HepG2 (cell line): ENCODE results near the gene LDAH. TPM values are rescaled to one million over a fixed set of nuclear protein-coding genes. Genes with fewer than 3 reads are reported as not detected.
A peak's percentile ranks its signal among the peaks of the same experiment; 100 is the strongest.

Experiments
- CBX5 ChIP-seq: sonication (generic); formaldehyde crosslinking; IDR thresholded peaks from 2 replicates; pipeline ENCODE4 v1.4.0; 2020; ENCODE audit warnings: missing genetic modification reagents, borderline replicate concordance
- GATA4 ChIP-seq: sonication (generic); IDR thresholded peaks from 2 replicates; pipeline ENCODE4 v1.6.1; 2016; ENCODE audit warnings: antibody characterized with exemption, low read depth, borderline replicate concordance
- HNRNPLL ChIP-seq: fragments of 200-400 bp; formaldehyde crosslinking; IDR thresholded peaks from 2 replicates; pipeline ENCODE4 v1.6.1; 2017; ENCODE audit warnings: mild to moderate bottlenecking, low read depth, low read length; ENCODE audit not compliant: poor library complexity, severe bottlenecking
- IKZF4 ChIP-seq: sonication (generic); formaldehyde crosslinking; IDR thresholded peaks from 2 replicates; pipeline ENCODE4 v1.5.1; 2020; ENCODE audit warnings: borderline replicate concordance, mild to moderate bottlenecking, low read depth, missing genetic modification reagents; ENCODE audit errors: not compliant biosample characterization
- POLR2AphosphoS5 ChIP-seq: IDR thresholded peaks from 2 replicates; pipeline ENCODE4 v1.6.1; 2012; ENCODE audit warnings: low read depth, low read length
- RAD51 ChIP-seq: fragments of 450-650 bp; IDR thresholded peaks from 2 replicates; pipeline ENCODE4 v1.6.1; 2016; ENCODE audit warnings: borderline replicate concordance
- SRSF1 ChIP-seq: fragments of 200-400 bp; formaldehyde crosslinking; optimal IDR thresholded peaks from 2 replicates; pipeline ENCODE3; 2017; ENCODE audit warnings: mild to moderate bottlenecking, low read depth, low read length, moderate library complexity
- ZNF282 ChIP-seq: fragments of 450-650 bp; IDR thresholded peaks from 2 replicates; pipeline ENCODE4 v1.6.1; 2018; ENCODE audit not compliant: partially characterized antibody
- ZNF30 ChIP-seq: sonication (generic); formaldehyde crosslinking; IDR thresholded peaks from 2 replicates; pipeline ENCODE4 v1.5.0; 2020; ENCODE audit warnings: mild to moderate bottlenecking, missing genetic modification reagents
- ZNF441 ChIP-seq: sonication (generic); formaldehyde crosslinking; IDR thresholded peaks from 2 replicates; pipeline ENCODE4 v1.7.0; 2021; ENCODE audit warnings: missing genetic modification reagents, borderline replicate concordance
- ZNF598 ChIP-seq: sonication (generic); formaldehyde crosslinking; IDR thresholded peaks from 2 replicates; pipeline ENCODE4 v1.5.1; 2020; ENCODE audit warnings: mild to moderate bottlenecking, missing genetic modification reagents, borderline replicate concordance
- ZNF850 ChIP-seq: sonication (generic); formaldehyde crosslinking; conservative IDR thresholded peaks from 2 replicates; pipeline ENCODE4 v1.9.0; 2021; ENCODE audit warnings: mild to moderate bottlenecking, missing genetic modification reagents
- polyA plus RNA-seq, 8 experiments: library from polyadenylated mRNA; depleted of rRNA in 3 of 8; stranded (reverse) in 7 of 8; unstranded in 1 of 8; fragments of >200 nt; fragmentation: Illumina TruSeq in 4 of 8; extraction: Trizol in 4 of 8; gene quantifications; 2 replicates each; pipeline versions ENCODE4 v1.2.1 to v1.2.3, GENCODE V29; 2011 to 2016; ENCODE audit warnings: low read depth in 4 of 8, missing spikeins in 1 of 8, mixed read lengths in 1 of 8; ENCODE audit not compliant: insufficient read depth in 1 of 8
- total RNA-seq, 5 experiments: library from RNA; depleted of rRNA; stranded (reverse); fragments of >200 nt; fragmentation: Illumina TruSeq; extraction: Trizol; gene quantifications; 2 replicates each; pipeline ENCODE4 v1.2.3, GENCODE V29; 2016; ENCODE audit warnings: low read depth in 1 of 5
- TF ChIP-seq, protein P1 (sequence below): sonication (generic); formaldehyde crosslinking; IDR thresholded peaks from 2 replicates; pipeline ENCODE4 v1.8.0; 2022; ENCODE audit warnings: missing genetic modification reagents, low read depth, mild to moderate bottlenecking, borderline replicate concordance
- TF ChIP-seq, protein P2 (sequence below): sonication (generic); formaldehyde crosslinking; IDR thresholded peaks from 2 replicates; pipeline ENCODE4 v1.5.1; 2020; ENCODE audit warnings: mild to moderate bottlenecking, missing genetic modification reagents, moderate library complexity
- TF ChIP-seq, protein P3 (sequence below): sonication (generic); formaldehyde crosslinking; IDR thresholded peaks from 2 replicates; pipeline ENCODE4 v1.4.0; 2020; ENCODE audit warnings: mild to moderate bottlenecking, low read depth, missing genetic modification reagents
- TF ChIP-seq, protein P4 (sequence below): sonication (generic); formaldehyde crosslinking; IDR thresholded peaks from 2 replicates; pipeline ENCODE4 v1.5.1; 2020; ENCODE audit warnings: missing genetic modification reagents, mild to moderate bottlenecking, borderline replicate concordance
- TF ChIP-seq, protein P5 (sequence below), 2 experiments: sonication (generic) in 1 of 2; formaldehyde crosslinking in 1 of 2; IDR thresholded peaks; 2 replicates each; pipeline versions ENCODE4 v1.4.0 to v1.6.1; 2018 to 2020; ENCODE audit warnings: missing genetic modification reagents in 2 of 2, borderline replicate concordance in 1 of 2, low read depth in 1 of 2, mild to moderate bottlenecking in 1 of 2, missing biosample characterization in 1 of 2
- TF ChIP-seq, protein P6 (sequence below): sonication (generic); formaldehyde crosslinking; IDR thresholded peaks from 2 replicates; pipeline ENCODE4 v1.8.1; 2022; ENCODE audit warnings: mild to moderate bottlenecking, missing genetic modification reagents

LDAH gene
- total and polyA plus RNA-seq, 2 of the 13 experiments (the other 11 are each of a cell fraction or from before 2014, with no cell fraction given): 28.8 to 46.2 TPM

DNA sequence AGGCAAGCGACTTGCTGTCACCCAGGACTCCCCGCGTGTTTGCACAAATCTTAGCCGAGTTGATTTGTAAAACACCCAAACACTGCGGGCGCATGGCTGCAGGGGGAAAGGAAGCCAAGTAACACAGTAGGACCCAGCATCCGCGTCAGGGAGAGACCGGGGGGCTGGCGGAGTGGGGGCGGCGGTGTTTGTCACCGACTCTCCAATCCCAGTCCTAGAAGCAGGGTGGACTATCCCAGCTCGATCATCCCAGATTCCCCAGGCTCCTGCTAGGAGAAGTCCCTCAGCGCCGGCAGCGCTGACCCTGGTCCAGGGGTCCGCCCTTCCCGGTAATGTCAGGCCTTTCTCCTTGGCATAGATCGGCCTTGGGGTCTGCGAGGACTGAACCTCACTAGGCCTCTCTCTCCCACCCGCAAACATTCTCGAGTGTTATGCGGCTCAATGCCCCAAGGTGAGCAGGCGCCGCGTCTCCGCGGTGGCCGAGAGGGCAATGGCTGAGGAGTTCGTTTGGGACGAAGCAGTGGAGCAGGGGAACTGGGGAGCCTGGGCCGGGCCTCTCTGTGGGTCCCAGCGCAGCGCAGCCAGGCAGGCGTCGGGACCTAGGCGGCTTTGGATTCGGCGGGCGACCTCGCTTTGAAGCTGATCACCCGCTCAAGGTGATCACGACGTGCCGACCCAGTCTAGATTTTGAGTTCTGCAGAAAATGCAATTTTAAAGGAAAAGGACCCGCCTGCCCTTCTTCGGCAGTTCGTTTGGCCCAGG, 157.5 kb downstream of the LDAH start (continued):
- TF ChIP-seq, protein P1, sequence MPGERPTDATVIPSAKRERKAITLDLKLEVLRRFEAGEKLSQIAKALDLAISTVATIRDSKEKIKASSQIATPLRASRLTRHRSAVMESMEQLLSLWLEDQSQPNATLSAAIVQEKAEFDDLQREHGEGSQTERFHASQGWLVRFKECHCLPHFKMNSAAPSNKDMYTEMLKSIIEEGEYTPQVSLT: no peak
- TF ChIP-seq, protein P2, sequence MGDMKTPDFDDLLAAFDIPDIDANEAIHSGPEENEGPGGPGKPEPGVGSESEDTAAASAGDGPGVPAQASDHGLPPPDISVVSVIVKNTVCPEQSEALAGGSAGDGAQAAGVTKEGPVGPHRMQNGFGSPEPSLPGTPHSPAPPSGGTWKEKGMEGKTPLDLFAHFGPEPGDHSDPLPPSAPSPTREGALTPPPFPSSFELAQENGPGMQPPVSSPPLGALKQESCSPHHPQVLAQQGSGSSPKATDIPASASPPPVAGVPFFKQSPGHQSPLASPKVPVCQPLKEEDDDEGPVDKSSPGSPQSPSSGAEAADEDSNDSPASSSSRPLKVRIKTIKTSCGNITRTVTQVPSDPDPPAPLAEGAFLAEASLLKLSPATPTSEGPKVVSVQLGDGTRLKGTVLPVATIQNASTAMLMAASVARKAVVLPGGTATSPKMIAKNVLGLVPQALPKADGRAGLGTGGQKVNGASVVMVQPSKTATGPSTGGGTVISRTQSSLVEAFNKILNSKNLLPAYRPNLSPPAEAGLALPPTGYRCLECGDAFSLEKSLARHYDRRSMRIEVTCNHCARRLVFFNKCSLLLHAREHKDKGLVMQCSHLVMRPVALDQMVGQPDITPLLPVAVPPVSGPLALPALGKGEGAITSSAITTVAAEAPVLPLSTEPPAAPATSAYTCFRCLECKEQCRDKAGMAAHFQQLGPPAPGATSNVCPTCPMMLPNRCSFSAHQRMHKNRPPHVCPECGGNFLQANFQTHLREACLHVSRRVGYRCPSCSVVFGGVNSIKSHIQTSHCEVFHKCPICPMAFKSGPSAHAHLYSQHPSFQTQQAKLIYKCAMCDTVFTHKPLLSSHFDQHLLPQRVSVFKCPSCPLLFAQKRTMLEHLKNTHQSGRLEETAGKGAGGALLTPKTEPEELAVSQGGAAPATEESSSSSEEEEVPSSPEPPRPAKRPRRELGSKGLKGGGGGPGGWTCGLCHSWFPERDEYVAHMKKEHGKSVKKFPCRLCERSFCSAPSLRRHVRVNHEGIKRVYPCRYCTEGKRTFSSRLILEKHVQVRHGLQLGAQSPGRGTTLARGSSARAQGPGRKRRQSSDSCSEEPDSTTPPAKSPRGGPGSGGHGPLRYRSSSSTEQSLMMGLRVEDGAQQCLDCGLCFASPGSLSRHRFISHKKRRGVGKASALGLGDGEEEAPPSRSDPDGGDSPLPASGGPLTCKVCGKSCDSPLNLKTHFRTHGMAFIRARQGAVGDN (CRISPR knock-in tag): no peak
- TF ChIP-seq ZNF282: no peak
- no peak; the same call in 1 of the 2 replicates for TF ChIP-seq ZNF441 (CRISPR knock-in tag)
- no peak for TF ChIP-seq GATA4
- TF ChIP-seq CBX5: 0 out of 2 replicates have a peak, but pooled peaks have one; percentile 14
- TF ChIP-seq, protein P3, sequence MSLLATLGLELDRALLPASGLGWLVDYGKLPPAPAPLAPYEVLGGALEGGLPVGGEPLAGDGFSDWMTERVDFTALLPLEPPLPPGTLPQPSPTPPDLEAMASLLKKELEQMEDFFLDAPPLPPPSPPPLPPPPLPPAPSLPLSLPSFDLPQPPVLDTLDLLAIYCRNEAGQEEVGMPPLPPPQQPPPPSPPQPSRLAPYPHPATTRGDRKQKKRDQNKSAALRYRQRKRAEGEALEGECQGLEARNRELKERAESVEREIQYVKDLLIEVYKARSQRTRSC (CRISPR knock-in tag): no peak
- peak; percentile 68 for TF ChIP-seq IKZF4
- no peak for TF ChIP-seq SRSF1
- no peak for TF ChIP-seq ZNF30 (CRISPR knock-in tag)
- no peak for TF ChIP-seq RAD51
- no peak for TF ChIP-seq HNRNPLL
- TF ChIP-seq, protein P4, sequence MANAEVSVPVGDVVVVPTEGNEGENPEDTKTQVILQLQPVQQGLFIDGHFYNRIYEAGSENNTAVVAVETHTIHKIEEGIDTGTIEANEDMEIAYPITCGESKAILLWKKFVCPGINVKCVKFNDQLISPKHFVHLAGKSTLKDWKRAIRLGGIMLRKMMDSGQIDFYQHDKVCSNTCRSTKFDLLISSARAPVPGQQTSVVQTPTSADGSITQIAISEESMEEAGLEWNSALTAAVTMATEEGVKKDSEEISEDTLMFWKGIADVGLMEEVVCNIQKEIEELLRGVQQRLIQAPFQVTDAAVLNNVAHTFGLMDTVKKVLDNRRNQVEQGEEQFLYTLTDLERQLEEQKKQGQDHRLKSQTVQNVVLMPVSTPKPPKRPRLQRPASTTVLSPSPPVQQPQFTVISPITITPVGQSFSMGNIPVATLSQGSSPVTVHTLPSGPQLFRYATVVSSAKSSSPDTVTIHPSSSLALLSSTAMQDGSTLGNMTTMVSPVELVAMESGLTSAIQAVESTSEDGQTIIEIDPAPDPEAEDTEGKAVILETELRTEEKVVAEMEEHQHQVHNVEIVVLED (CRISPR knock-in tag): no peak
- TF ChIP-seq ZNF598 (CRISPR knock-in tag): peak; percentile 31; the same call in 1 of the 2 replicates
- TF ChIP-seq POLR2AphosphoS5: no peak
- TF ChIP-seq, protein P5, sequence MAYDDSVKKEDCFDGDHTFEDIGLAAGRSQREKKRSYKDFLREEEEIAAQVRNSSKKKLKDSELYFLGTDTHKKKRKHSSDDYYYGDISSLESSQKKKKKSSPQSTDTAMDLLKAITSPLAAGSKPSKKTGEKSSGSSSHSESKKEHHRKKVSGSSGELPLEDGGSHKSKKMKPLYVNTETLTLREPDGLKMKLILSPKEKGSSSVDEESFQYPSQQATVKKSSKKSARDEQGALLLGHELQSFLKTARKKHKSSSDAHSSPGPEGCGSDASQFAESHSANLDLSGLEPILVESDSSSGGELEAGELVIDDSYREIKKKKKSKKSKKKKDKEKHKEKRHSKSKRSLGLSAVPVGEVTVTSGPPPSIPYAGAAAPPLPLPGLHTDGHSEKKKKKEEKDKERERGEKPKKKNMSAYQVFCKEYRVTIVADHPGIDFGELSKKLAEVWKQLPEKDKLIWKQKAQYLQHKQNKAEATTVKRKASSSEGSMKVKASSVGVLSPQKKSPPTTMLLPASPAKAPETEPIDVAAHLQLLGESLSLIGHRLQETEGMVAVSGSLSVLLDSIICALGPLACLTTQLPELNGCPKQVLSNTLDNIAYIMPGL (CRISPR knock-in tag; IDR thresholded peaks at IDR 0.05; ENCODE audit: borderline replicate concordance in 1 of 2, low read depth in 1 of 2): no peak
- TF ChIP-seq, protein P6, sequence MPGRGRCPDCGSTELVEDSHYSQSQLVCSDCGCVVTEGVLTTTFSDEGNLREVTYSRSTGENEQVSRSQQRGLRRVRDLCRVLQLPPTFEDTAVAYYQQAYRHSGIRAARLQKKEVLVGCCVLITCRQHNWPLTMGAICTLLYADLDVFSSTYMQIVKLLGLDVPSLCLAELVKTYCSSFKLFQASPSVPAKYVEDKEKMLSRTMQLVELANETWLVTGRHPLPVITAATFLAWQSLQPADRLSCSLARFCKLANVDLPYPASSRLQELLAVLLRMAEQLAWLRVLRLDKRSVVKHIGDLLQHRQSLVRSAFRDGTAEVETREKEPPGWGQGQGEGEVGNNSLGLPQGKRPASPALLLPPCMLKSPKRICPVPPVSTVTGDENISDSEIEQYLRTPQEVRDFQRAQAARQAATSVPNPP (CRISPR knock-in tag): no peak
- no peak for TF ChIP-seq ZNF850 (CRISPR knock-in tag)
